HEK293 (cell line): ENCODE measurements around the gene KIFC1.
A peak's percentile ranks its signal among the peaks of the same experiment; 100 is the strongest.

ENCODE experiments used
- CTCF ChIA-PET: fragments of 350-600 bp; formaldehyde crosslinking; extraction: SDS; loops from one replicate; lab custom pipeline; 2021; ENCODE audit warnings: antibody characterized with exemption; lab: Yijun Ruan, JAX
- POLR2A ChIA-PET: fragments of 300-600 bp; formaldehyde crosslinking; extraction: SDS; loops from one replicate; lab custom pipeline; 2020; ENCODE audit warnings: antibody characterized with exemption, inconsistent platforms; lab: Yijun Ruan, JAX
- H3K27ac ChIP-seq: fragments of 200-500 bp; sonication (Bioruptor generic); 2 replicates; pipeline ENCODE4 v1.5.1; 2014; ENCODE audit warnings: low read depth, low read length, control low read depth, inconsistent platforms; ENCODE audit errors: extremely low read depth
- H3K36me3 ChIP-seq, 2 experiments: fragments of 200-500 bp in 1 of 2; sonication (Bioruptor generic) in 1 of 2; 1 replicate in 1 of 2; 2 replicates in 1 of 2; pipeline ENCODE4 v1.5.1; 2014 to 2017; ENCODE audit warnings: inconsistent platforms in 2 of 2, low read length in 2 of 2; ENCODE audit not compliant: control insufficient read depth in 2 of 2, insufficient read depth in 1 of 2
- H3K4me1 ChIP-seq: fragments of 200-500 bp; sonication (Bioruptor generic); 2 replicates; pipeline ENCODE4 v1.5.1; 2014; ENCODE audit warnings: mild to moderate bottlenecking, low read length, inconsistent platforms; ENCODE audit not compliant: control insufficient read depth, insufficient read depth
- H3K4me3 ChIP-seq: 2 replicates; pipeline ENCODE4 v1.5.1; 2011; ENCODE audit warnings: low read depth, mild to moderate bottlenecking, control low read depth, low read length, moderate library complexity
- H3K9me3 ChIP-seq: fragments of 200-500 bp; sonication (Bioruptor generic); 2 replicates; pipeline ENCODE4 v1.5.1; 2014; ENCODE audit warnings: low read depth, low read length, inconsistent platforms; ENCODE audit not compliant: control insufficient read depth, insufficient read depth
- EGR2 ChIP-seq: fragments of 450-650 bp; formaldehyde crosslinking; IDR thresholded peaks from 2 replicates; pipeline ENCODE4 v1.5.1; 2016; ENCODE audit warnings: low read depth, missing biosample characterization, missing genetic modification characterization
- MEIS1 ChIP-seq: sonication (generic); formaldehyde crosslinking; IDR thresholded peaks from 2 replicates; pipeline ENCODE4 v1.8.1; 2022; ENCODE audit warnings: missing genetic modification reagents, mild to moderate bottlenecking, borderline replicate concordance
- ZFHX2 ChIP-seq: fragments of 450-650 bp; formaldehyde crosslinking; conservative IDR thresholded peaks from 2 replicates; pipeline ENCODE4 v1.5.1; 2016; ENCODE audit warnings: missing biosample characterization, missing genetic modification characterization
- ZFP41 ChIP-seq: fragments of 450-650 bp; formaldehyde crosslinking; IDR thresholded peaks from 2 replicates; pipeline ENCODE4 v1.5.1; 2016; ENCODE audit warnings: missing biosample characterization, missing genetic modification characterization, borderline replicate concordance
- ZNF133 ChIP-seq: fragments of 450-650 bp; formaldehyde crosslinking; IDR thresholded peaks from 2 replicates; pipeline ENCODE4 v1.5.1; 2016; ENCODE audit warnings: missing biosample characterization, missing genetic modification characterization
- ZNF266 ChIP-seq: fragments of 450-650 bp; formaldehyde crosslinking; IDR thresholded peaks from 2 replicates; pipeline ENCODE4 v1.5.1; 2016; ENCODE audit warnings: missing biosample characterization, missing genetic modification characterization, low read depth
- ZNF366 ChIP-seq: fragments of 450-650 bp; formaldehyde crosslinking; conservative IDR thresholded peaks from 2 replicates; pipeline ENCODE4 v1.5.1; 2016; ENCODE audit warnings: missing biosample characterization, missing genetic modification characterization
- ZNF404 ChIP-seq: fragments of 450-650 bp; formaldehyde crosslinking; IDR thresholded peaks from 2 replicates; pipeline ENCODE4 v1.5.1; 2017; ENCODE audit warnings: missing biosample characterization, missing genetic modification characterization
- ZNF473 ChIP-seq: fragments of 450-650 bp; formaldehyde crosslinking; IDR thresholded peaks from 2 replicates; pipeline ENCODE4 v1.5.1; 2017; ENCODE audit warnings: missing biosample characterization, missing genetic modification characterization
- ZNF544 ChIP-seq: fragments of 450-650 bp; formaldehyde crosslinking; IDR thresholded peaks from 2 replicates; pipeline ENCODE4 v1.5.0; 2017; ENCODE audit warnings: missing biosample characterization, missing genetic modification characterization
- ZNF701 ChIP-seq: fragments of 450-650 bp; formaldehyde crosslinking; IDR thresholded peaks from 2 replicates; pipeline ENCODE4 v1.5.1; 2016; ENCODE audit warnings: missing biosample characterization, missing genetic modification characterization
- TF ChIP-seq, protein P1 (sequence below): fragments of 450-650 bp; formaldehyde crosslinking; IDR thresholded peaks from 2 replicates; pipeline ENCODE4 v1.5.1; 2017; ENCODE audit warnings: missing biosample characterization, missing genetic modification characterization
- TF ChIP-seq, protein P2 (sequence below): fragments of 450-650 bp; formaldehyde crosslinking; IDR thresholded peaks from 2 replicates; pipeline ENCODE4 v1.5.1; 2016; ENCODE audit warnings: missing biosample characterization, missing genetic modification characterization
- TF ChIP-seq, protein P3 (sequence below): fragments of 450-650 bp; formaldehyde crosslinking; IDR thresholded peaks from 2 replicates; pipeline ENCODE4 v1.5.1; 2017; ENCODE audit warnings: missing biosample characterization, missing genetic modification characterization
- TF ChIP-seq, protein P4 (sequence below): fragments of 450-650 bp; formaldehyde crosslinking; IDR thresholded peaks from 2 replicates; pipeline ENCODE4 v1.5.1; 2016; ENCODE audit warnings: missing biosample characterization, missing genetic modification characterization
- TF ChIP-seq, protein P5 (sequence below): fragments of 450-650 bp; formaldehyde crosslinking; IDR thresholded peaks from 2 replicates; pipeline ENCODE4 v1.5.1; 2016; ENCODE audit warnings: missing biosample characterization, missing genetic modification characterization
- TF ChIP-seq, protein P6 (sequence below): fragments of 450-650 bp; formaldehyde crosslinking; IDR thresholded peaks from 2 replicates; pipeline ENCODE4 v1.5.1; 2016; ENCODE audit warnings: missing biosample characterization, missing genetic modification characterization

KIFC1 gene

DNA sequence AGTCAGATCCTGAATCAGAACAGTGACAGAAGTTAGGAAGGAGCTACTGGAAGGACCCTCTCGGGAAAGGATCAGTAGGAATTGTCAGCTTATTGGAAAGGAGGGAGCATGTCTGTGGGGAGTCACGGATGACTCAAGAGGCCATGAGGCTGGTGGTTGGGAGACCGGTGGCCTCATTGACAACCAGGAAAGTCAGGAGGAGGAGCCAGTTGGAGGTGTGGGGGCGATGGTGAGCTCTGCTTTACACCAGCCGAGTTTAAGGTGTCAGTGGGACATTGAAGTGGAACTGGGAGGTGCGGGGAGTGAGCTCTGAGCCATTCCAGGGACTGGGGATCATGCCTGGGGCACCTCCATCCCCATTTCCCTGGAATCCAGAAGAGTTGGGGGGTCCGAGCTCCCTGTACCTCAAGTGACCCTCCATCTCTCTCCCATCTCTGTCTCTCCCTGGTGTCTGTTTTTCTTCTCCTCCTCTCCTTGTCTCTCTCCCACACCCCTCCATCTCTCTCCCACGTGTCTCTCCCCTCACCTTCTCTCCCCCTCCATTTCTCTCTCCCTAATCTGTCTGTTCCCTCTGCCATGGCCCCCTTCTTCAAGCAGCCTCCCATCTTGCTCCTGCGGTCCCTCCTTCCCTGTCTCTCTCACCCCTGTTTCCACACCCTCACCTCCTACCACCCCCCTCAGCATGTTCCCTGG, 48.5 kb downstream of the KIFC1 start:
- Histone ChIP-seq H3K4me3 (no peak overlapping the region), H3K4me1 (no peaks in the 10 kb centered on the region), H3K9me3 (no peaks in the 10 kb centered on the region), H3K36me3 (peaks cover 8 to 67% of the 10 kb centered on the region in 2 experiments; a peak in 2 of 3 replicates), H3K27ac (no peak overlapping the region)
- TF ChIP-seq ZNF366 (tag by site-specific recombination) (peak; percentile 63), ZNF133 (no peak), ZNF473 (tag by site-specific recombination) (no peak), ZNF266 (no peak), EGR2 (tag by site-specific recombination) (peak; percentile 73; the same call in 1 of the 2 replicates), ZNF701 (tag by site-specific recombination) (no peak), ZFHX2 (peak; percentile 74)
- TF ChIP-seq, protein P1, sequence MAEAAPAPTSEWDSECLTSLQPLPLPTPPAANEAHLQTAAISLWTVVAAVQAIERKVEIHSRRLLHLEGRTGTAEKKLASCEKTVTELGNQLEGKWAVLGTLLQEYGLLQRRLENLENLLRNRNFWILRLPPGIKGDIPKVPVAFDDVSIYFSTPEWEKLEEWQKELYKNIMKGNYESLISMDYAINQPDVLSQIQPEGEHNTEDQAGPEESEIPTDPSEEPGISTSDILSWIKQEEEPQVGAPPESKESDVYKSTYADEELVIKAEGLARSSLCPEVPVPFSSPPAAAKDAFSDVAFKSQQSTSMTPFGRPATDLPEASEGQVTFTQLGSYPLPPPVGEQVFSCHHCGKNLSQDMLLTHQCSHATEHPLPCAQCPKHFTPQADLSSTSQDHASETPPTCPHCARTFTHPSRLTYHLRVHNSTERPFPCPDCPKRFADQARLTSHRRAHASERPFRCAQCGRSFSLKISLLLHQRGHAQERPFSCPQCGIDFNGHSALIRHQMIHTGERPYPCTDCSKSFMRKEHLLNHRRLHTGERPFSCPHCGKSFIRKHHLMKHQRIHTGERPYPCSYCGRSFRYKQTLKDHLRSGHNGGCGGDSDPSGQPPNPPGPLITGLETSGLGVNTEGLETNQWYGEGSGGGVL (tag by site-specific recombination) = peak; percentile 58; the same call in 1 of the 2 replicates
- TF ChIP-seq, protein P2, sequence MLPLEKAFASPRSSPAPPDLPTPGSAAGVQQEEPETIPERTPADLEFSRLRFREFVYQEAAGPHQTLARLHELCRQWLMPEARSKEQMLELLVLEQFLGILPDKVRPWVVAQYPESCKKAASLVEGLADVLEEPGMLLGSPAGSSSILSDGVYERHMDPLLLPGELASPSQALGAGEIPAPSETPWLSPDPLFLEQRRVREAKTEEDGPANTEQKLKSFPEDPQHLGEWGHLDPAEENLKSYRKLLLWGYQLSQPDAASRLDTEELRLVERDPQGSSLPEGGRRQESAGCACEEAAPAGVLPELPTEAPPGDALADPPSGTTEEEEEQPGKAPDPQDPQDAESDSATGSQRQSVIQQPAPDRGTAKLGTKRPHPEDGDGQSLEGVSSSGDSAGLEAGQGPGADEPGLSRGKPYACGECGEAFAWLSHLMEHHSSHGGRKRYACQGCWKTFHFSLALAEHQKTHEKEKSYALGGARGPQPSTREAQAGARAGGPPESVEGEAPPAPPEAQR = no peak
- TF ChIP-seq, protein P3, sequence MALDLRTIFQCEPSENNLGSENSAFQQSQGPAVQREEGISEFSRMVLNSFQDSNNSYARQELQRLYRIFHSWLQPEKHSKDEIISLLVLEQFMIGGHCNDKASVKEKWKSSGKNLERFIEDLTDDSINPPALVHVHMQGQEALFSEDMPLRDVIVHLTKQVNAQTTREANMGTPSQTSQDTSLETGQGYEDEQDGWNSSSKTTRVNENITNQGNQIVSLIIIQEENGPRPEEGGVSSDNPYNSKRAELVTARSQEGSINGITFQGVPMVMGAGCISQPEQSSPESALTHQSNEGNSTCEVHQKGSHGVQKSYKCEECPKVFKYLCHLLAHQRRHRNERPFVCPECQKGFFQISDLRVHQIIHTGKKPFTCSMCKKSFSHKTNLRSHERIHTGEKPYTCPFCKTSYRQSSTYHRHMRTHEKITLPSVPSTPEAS (tag by site-specific recombination) = no peak
- TF ChIP-seq, protein P4, sequence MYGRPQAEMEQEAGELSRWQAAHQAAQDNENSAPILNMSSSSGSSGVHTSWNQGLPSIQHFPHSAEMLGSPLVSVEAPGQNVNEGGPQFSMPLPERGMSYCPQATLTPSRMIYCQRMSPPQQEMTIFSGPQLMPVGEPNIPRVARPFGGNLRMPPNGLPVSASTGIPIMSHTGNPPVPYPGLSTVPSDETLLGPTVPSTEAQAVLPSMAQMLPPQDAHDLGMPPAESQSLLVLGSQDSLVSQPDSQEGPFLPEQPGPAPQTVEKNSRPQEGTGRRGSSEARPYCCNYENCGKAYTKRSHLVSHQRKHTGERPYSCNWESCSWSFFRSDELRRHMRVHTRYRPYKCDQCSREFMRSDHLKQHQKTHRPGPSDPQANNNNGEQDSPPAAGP (tag by site-specific recombination) = no peak
- ChIA-PET CTCF (interaction anchor here (2.2 kb wide), 1 partner anchor 14 kb away, joined by 10 read pairs; no protein-coding TSS in a partner anchor), POLR2A (interaction anchor here (0.9 to 2.2 kb wide), 2 partner anchors 9 to 14 kb away, joined by 4 to 12 read pairs; partner anchors contain the start of gene ZBTB9)

DNA sequence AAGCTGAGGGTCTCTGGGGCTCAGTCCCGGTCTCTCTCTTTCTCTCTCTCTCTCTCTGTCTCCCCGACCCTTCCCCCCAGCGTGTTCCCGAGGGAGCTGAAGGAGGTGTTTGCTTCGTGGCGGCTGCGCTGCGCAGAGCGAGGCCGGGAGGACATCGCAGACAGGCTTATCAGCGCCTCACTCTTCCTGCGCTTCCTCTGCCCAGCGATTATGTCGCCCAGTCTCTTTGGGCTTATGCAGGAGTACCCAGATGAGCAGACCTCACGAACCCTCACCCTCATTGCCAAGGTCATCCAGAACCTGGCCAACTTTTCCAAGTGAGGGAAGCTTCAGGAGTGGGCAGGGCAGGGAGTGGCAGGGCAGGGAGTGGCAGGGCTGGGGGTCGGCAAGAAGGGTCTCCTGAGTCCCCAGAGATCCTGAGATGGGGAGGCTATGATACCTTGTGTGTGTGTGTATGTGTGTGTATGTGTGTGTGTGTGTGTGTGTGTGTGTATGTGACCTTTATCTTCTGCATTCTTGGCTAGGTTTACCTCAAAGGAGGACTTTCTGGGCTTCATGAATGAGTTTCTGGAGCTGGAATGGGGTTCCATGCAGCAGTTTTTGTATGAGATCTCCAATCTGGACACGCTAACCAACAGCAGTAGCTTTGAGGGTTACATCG, 49.2 kb downstream of the KIFC1 start:
- Histone ChIP-seq H3K4me3 (no peak overlapping the region), H3K4me1 (no peaks in the 10 kb centered on the region), H3K36me3 (peaks cover 5 to 60% of the 10 kb centered on the region in 2 experiments; a peak in 2 of 3 replicates), H3K9me3 (no peaks in the 10 kb centered on the region), H3K27ac (no peak overlapping the region)
- ChIA-PET CTCF (interaction anchor here (1.0 to 2.2 kb wide), 2 partner anchors 10 to 15 kb away, joined by 3 to 10 read pairs; no protein-coding TSS in a partner anchor), POLR2A (interaction anchor here (0.9 to 2.2 kb wide), 2 partner anchors 10 to 13 kb away, joined by 4 to 12 read pairs; partner anchors contain the start of gene ZBTB9)
- TF ChIP-seq MEIS1 (CRISPR knock-in tag) (no peak), ZNF544 (no peak), ZFP41 (tag by site-specific recombination) (no peak), ZNF404 (tag by site-specific recombination) (no peak)
- TF ChIP-seq, protein P5, sequence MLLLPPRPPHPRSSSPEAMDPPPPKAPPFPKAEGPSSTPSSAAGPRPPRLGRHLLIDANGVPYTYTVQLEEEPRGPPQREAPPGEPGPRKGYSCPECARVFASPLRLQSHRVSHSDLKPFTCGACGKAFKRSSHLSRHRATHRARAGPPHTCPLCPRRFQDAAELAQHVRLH = no peak
- TF ChIP-seq, protein P4 (tag by site-specific recombination) = no peak
- TF ChIP-seq, protein P6, sequence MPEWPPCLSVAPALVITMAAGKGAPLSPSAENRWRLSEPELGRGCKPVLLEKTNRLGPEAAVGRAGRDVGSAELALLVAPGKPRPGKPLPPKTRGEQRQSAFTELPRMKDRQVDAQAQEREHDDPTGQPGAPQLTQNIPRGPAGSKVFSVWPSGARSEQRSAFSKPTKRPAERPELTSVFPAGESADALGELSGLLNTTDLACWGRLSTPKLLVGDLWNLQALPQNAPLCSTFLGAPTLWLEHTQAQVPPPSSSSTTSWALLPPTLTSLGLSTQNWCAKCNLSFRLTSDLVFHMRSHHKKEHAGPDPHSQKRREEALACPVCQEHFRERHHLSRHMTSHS = no peak
- TF ChIP-seq, protein P3 (tag by site-specific recombination) = 0 out of 2 replicates have a peak, but pooled peaks have one; percentile 65
